ENCODE measurements around the gene PDXP.
"Not testable (repeated sequence)": the region's sequence is repeated elsewhere in the genome, so short reads cannot be mapped to it uniquely, and the experiment has no call there.

The PDXP gene

GRCh38 chr22:37647317-37647716 lies 11.2 kb upstream of the PDXP start:
- peaks cover 46 to 64% of the 10 kb centered on the region in 2 donors for H3K36me3 Mint-ChIP-seq
- no peak for ATAC-seq (replicated peaks)

DNA sequence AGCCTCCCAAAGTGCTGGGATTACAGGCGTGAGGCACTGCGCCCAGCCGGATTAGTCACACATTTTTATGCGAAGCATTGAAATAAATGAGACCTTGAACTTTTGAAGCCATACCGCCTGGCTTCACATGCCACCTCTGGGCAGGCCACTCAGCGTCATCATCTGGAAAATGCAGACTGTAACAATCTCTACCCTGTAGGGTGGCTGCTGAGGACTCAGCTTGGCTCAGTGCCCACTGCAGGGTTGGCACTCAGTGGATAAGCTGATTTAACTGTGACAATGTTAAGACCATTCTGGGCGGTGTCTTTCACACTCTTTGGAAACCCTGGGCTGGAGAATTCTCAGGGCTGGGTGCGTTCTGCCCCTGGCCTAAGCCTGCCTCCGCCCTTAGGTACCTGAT lies 10.6 kb upstream of the PDXP start:
- DNase-seq (no peak), ATAC-seq (replicated peaks) (no peak)
- no peaks in the 10 kb centered on the region for H3K9me3 Mint-ChIP-seq
- no peaks in the 10 kb centered on the region for H3K27me3 Mint-ChIP-seq
- H3K27ac Mint-ChIP-seq, result peak overlapping the region; percentile 57
- peaks cover 11% of the 10 kb centered on the region in 2 donors for H3K4me1 Mint-ChIP-seq
- no peak overlapping the region for H3K4me3 Mint-ChIP-seq
- peaks cover 42 to 65% of the 10 kb centered on the region in 2 donors for H3K36me3 Mint-ChIP-seq

More at GRCh38 chr22:37647317-37647716, 11.2 kb upstream of the PDXP start:
- Mint-ChIP-seq H3K4me3 (no peak overlapping the region), H3K27me3 (no peaks in the 10 kb centered on the region), H3K27ac (no peak overlapping the region), H3K9me3 (no peaks in the 10 kb centered on the region), H3K4me1 (peaks cover 16 to 17% of the 10 kb centered on the region in 2 donors)
- DNase-seq, result no peak

- peaks cover 35 to 61% of the 10 kb centered on the region in 2 donors for H3K36me3 Mint-ChIP-seq
- DNase-seq (no peak), ATAC-seq (replicated peaks) (no peak)
- no peaks in the 10 kb centered on the region for H3K9me3 Mint-ChIP-seq
- H3K27me3 Mint-ChIP-seq, result no peaks in the 10 kb centered on the region
- no peak overlapping the region for H3K27ac Mint-ChIP-seq
- peaks cover 2 to 6% of the 10 kb centered on the region in 2 donors for H3K4me1 Mint-ChIP-seq
- H3K4me3 Mint-ChIP-seq, result no peak overlapping the region
Observed at GRCh38 chr22:37650463-37651136, 7.9 kb upstream of the PDXP start.

DNA sequence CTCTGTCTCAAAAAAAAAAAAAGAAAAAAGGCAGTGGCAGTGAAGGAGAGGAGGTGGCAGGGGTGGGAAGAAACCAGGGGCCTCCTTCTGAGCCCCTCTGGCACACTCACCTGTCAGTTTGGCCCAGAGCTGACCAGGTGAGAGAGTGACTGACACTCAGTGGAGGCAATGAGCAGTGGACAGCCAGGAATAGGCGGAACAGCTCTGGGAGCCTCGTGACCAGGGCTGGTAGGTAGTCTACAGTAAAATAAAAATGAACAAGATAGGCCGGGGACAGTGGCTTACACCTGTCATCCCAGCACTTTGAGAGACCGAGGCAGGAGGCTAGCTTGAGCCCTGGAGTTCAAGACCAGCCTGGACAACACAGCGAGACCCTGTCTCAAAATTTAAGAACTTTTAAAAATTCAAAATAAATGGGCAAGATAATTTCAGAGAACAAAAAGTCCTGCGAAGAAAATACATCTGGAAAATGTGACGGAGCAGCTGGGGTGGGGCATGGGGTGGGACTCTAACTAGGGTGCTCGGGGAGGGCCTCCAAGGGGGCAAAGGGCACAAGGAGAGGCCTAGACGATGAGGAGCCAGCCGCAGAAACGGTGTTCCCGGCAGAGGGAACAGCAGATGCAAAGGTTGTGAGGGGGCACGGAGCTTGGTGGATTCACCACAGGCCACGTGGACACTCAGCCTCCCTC lies 3.8 kb upstream of the PDXP start:
- peaks cover 10 to 20% of the 10 kb centered on the region in 2 donors for H3K4me1 Mint-ChIP-seq
- no peak for ATAC-seq (replicated peaks)
- DNase-seq, result no peak
- H3K4me3 Mint-ChIP-seq, result no peak overlapping the region
- peak overlapping the region; percentile 28 for H3K27ac Mint-ChIP-seq
- H3K9me3 Mint-ChIP-seq, result no peaks in the 10 kb centered on the region
- H3K36me3 Mint-ChIP-seq, result peaks cover 22 to 43% of the 10 kb centered on the region in 2 donors
- H3K27me3 Mint-ChIP-seq, result no peaks in the 10 kb centered on the region

DNA sequence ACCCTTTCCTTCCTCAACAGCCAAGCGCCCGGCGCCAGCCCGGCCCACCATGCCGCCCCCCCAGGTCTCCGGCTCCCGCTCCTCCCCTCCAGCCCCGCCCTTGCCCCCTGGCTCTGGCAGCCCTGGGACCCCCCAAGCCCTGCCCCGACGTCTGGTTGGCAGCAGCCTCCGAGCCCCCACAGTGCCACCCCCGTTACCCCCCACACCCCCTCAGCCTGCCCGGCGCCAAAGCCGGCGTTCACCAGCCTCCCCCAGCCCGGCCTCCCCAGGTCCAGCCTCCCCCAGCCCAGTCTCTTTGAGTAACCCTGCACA lies 3.3 kb upstream of the PDXP start:
- Mint-ChIP-seq H3K4me1 (peaks cover 15 to 25% of the 10 kb centered on the region in 2 donors), H3K36me3 (peaks cover 22 to 39% of the 10 kb centered on the region in 2 donors), H3K4me3 (no peak overlapping the region), H3K27ac (no peak overlapping the region), H3K9me3 (no peaks in the 10 kb centered on the region), H3K27me3 (no peaks in the 10 kb centered on the region)
- DNase-seq, result no peak
- ATAC-seq (replicated peaks), result no peak

GRCh38 chr22:37656583-37656982 lies 1.9 kb upstream of the PDXP start:
- H3K9me3 Mint-ChIP-seq; ATAC-seq (replicated peaks); H3K4me3 Mint-ChIP-seq; H3K27me3 Mint-ChIP-seq; DNase-seq: not testable (repeated sequence)
- H3K4me1 Mint-ChIP-seq, result peaks cover 28 to 39% of the 10 kb centered on the region in 2 donors
- peaks cover 26 to 44% of the 10 kb centered on the region in 2 donors for H3K36me3 Mint-ChIP-seq
- peak overlapping the region; percentile 79 for H3K27ac Mint-ChIP-seq

- peak overlapping the region; percentile 97 for H3K27ac Mint-ChIP-seq
Observed at GRCh38 chr22:37657590-37658132, 862 bp upstream of the PDXP start.

GRCh38 chr22:37659066-37659896 lies 758 bp downstream of the PDXP start:
- H3K4me1 Mint-ChIP-seq, result peaks cover 40 to 50% of the 10 kb centered on the region in 2 donors
- H3K4me3 Mint-ChIP-seq, result peak overlapping the region; percentile 87 to 92
- DNase-seq (no peak), ATAC-seq (replicated peaks) (peak; percentile 2 to 6)
- H3K36me3 Mint-ChIP-seq, result peaks cover 24 to 36% of the 10 kb centered on the region in 2 donors
- H3K27me3 Mint-ChIP-seq, result no peaks in the 10 kb centered on the region
- H3K27ac Mint-ChIP-seq, result peak overlapping the region; percentile 85
- peaks cover 0 to 3% of the 10 kb centered on the region in 2 donors for H3K9me3 Mint-ChIP-seq

More at GRCh38 chr22:37657590-37658132, 862 bp upstream of the PDXP start:
- no peaks in the 10 kb centered on the region for H3K27me3 Mint-ChIP-seq
- peak overlapping the region; percentile 91 to 94 for H3K4me3 Mint-ChIP-seq
- peaks cover 0 to 3% of the 10 kb centered on the region in 2 donors for H3K9me3 Mint-ChIP-seq
- peaks cover 37 to 49% of the 10 kb centered on the region in 2 donors for H3K4me1 Mint-ChIP-seq
- H3K36me3 Mint-ChIP-seq, result peaks cover 29 to 47% of the 10 kb centered on the region in 2 donors
- peak; percentile 29 for DNase-seq
- peak in 1 of 2 donors; percentile 5 for ATAC-seq (replicated peaks)

DNA sequence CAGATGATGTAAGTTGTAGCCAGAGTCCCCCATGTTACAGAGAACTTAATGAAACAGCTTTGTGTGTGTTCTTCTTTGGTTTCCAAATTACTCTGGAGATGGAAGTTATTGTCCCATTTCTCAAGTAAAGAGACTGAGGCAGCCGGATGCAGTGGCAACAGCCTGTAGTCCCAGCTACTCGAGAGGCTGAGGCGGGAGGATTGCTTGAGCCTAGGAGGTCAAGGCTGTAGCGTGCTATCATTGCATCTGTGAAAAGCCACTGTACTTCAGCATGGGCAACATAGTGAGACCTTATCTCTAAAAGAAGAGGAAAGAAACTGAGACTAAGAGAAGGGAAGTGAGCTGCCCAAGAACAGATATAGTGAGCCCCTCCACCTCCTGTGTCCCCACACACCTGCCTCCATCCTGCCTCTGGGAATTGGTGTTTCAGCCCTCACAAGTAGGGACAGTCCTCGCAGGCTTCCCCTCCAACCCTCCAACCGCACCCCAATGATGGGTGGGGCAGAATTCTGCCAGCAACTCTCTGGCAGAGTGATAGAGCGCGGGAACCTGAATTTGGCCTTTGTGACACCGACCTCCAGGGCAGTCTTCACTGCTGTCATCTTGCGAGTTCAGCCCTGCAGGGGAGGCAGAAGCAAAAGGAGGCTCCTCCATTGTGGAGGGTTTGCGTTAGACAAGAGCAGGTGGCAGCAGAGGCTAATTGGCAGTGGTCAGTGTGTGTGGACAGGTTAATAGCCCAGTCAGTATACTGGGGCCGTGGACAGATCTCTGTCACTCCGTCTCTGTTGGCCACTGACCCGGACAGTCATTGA lies 1.6 kb downstream of the PDXP start:
- H3K27ac Mint-ChIP-seq, result peak overlapping the region; percentile 85
- peaks cover 20 to 35% of the 10 kb centered on the region in 2 donors for H3K36me3 Mint-ChIP-seq
- ATAC-seq (replicated peaks) (no peak), DNase-seq (no peak)
- no peaks in the 10 kb centered on the region for H3K27me3 Mint-ChIP-seq
- H3K4me3 Mint-ChIP-seq, result peak overlapping the region; percentile 87 to 92
- H3K4me1 Mint-ChIP-seq, result peaks cover 40 to 49% of the 10 kb centered on the region in 2 donors
- H3K9me3 Mint-ChIP-seq, result peaks cover 0 to 3% of the 10 kb centered on the region in 2 donors

GRCh38 chr22:37660709-37661045 lies 2.2 kb downstream of the PDXP start:
- H3K27me3 Mint-ChIP-seq, result no peaks in the 10 kb centered on the region
- ATAC-seq (replicated peaks), result no peak
- H3K27ac Mint-ChIP-seq, result peak overlapping the region; percentile 74
- H3K36me3 Mint-ChIP-seq, result peaks cover 23 to 37% of the 10 kb centered on the region in 2 donors
- DNase-seq, result no peak
- peak overlapping the region; percentile 87 to 92 for H3K4me3 Mint-ChIP-seq
- peaks cover 0 to 3% of the 10 kb centered on the region in 2 donors for H3K9me3 Mint-ChIP-seq
- H3K4me1 Mint-ChIP-seq, result peaks cover 40 to 50% of the 10 kb centered on the region in 2 donors

DNA sequence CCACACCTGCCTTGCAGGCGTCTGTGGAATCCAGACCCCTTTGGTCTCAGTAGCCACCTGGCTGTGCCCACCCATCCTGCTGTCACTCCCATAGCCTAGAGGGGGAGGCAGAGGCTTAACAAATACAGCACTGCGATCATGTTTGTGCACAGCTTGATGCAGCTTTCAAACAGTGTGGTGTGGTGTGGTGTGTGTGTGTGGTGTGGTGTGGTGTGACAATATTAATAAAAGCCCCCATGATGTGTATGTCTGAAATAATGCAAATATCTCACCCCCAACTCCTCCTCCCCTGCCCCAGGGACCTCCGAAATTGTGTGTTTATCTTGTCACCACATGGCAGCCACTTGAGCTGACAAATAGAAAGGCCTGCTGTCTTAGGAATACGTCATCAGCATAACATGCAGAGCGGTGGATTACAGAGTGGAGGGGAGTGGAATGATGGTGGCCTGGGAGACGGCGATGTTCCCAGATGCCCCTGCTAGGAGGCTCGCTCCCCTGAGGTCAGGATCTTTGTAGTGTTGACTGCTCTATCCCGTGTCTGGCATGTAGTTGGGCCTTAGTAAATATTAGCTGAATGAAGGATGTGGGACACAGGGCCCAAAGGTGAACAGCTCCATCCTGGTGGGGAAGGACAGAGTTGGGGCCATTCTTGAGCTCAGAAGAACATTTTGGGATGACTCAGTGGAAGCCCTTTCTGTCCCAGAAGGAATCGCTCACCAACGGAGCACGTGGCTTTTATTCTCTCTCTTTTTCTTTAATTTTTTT lies 2.8 kb downstream of the PDXP start:
- Mint-ChIP-seq H3K4me1 (peaks cover 43 to 56% of the 10 kb centered on the region in 2 donors), H3K27me3 (no peaks in the 10 kb centered on the region), H3K27ac (peak overlapping the region; percentile 86), H3K36me3 (peaks cover 28 to 36% of the 10 kb centered on the region in 2 donors), H3K9me3 (peaks cover 0 to 3% of the 10 kb centered on the region in 2 donors), H3K4me3 (peak overlapping the region; percentile 87 to 92)
- DNase-seq (no peak), ATAC-seq (replicated peaks) (no peak)

GRCh38 chr22:37662039-37662438 lies 3.5 kb downstream of the PDXP start:
- Mint-ChIP-seq H3K9me3 (peaks cover 0 to 3% of the 10 kb centered on the region in 2 donors), H3K4me1 (peaks cover 46 to 62% of the 10 kb centered on the region in 2 donors), H3K4me3 (peak overlapping the region; percentile 78 to 80), H3K27ac (peak overlapping the region; percentile 94), H3K36me3 (peaks cover 34 to 43% of the 10 kb centered on the region in 2 donors), H3K27me3 (no peaks in the 10 kb centered on the region)
- ATAC-seq (replicated peaks) (no peak), DNase-seq (no peak)
